GM12864 (cell line): ENCODE data around the gene CSNK2A1.
"Not testable (repeated sequence)": the region's sequence is repeated elsewhere in the genome, so short reads cannot be mapped to it uniquely, and the experiment has no call there.

Source experiments
- DNase-seq: peaks from one replicate; pipeline ENCODE4 v3.0.0-alpha.2; 2011; ENCODE audit warnings: low read depth
- H3K4me3 ChIP-seq: 2 replicates; pipeline ENCODE4 v1.5.1; 2011; ENCODE audit warnings: mild to moderate bottlenecking, low read depth, low read length, control low read depth
- TF ChIP-seq, protein P1 (sequence below): IDR thresholded peaks from 2 replicates; pipeline ENCODE4 v1.5.1; 2011; ENCODE audit warnings: low read depth, mild to moderate bottlenecking, moderate library complexity, low read length, control low read depth, inconsistent platforms; ENCODE audit errors: missing control alignments

Gene CSNK2A1

GRCh38 chr20:478010-478948 is 65.3 kb downstream of the CSNK2A1 start:
- DNase-seq, result no peak
- H3K4me3 ChIP-seq, result no peak overlapping the region
- TF ChIP-seq, protein P1, sequence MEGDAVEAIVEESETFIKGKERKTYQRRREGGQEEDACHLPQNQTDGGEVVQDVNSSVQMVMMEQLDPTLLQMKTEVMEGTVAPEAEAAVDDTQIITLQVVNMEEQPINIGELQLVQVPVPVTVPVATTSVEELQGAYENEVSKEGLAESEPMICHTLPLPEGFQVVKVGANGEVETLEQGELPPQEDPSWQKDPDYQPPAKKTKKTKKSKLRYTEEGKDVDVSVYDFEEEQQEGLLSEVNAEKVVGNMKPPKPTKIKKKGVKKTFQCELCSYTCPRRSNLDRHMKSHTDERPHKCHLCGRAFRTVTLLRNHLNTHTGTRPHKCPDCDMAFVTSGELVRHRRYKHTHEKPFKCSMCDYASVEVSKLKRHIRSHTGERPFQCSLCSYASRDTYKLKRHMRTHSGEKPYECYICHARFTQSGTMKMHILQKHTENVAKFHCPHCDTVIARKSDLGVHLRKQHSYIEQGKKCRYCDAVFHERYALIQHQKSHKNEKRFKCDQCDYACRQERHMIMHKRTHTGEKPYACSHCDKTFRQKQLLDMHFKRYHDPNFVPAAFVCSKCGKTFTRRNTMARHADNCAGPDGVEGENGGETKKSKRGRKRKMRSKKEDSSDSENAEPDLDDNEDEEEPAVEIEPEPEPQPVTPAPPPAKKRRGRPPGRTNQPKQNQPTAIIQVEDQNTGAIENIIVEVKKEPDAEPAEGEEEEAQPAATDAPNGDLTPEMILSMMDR, result no peak

- H3K4me3 ChIP-seq, DNase-seq: not testable (repeated sequence)
These were observed 66.9 kb downstream of the CSNK2A1 start for GRCh38 chr20:476561-477249.

DNA sequence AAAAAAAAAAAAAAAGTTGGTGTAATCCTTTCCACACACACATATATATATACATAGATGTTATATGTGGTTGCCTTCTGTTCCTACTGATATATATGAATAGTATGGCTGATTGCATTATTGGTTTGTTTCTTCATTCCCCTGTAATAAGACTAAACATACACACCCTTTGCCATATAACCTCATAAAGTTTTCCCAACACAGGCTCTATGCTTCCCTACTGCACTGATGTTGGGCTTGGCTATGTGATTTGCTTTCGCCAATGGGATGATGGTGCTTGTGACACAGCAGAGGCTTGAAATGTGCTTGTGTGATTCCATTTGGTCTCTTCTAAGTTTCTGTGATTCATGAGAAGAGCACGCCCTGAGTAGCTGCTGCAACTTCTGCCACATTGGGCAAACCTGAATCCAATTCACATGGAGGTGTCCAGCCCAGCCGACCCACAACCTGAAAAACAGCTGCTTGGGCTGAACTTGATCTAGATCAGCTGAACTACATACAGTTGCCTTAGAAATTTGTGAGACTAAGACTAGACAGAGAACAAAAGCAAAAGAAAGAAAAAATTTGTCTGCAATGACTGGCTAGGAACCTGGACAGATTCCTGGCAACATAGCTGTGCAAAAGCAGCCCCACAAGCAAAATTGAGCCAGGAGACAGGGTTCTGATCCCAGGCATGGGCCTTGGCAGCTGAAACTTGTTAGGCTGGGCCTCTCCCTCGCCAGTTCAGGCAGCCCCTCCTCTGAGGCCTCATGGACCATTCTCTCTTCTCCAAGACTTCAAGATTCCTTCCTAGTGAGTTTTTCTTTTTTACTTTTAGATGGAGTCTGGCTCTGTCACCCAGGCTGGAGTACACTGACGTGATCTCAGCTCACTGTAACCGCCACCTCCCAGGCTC is 67.9 kb downstream of the CSNK2A1 start:
- DNase-seq, result no peak
- TF ChIP-seq, protein P1, result no peak
- H3K4me3 ChIP-seq, result no peak overlapping the region

DNA sequence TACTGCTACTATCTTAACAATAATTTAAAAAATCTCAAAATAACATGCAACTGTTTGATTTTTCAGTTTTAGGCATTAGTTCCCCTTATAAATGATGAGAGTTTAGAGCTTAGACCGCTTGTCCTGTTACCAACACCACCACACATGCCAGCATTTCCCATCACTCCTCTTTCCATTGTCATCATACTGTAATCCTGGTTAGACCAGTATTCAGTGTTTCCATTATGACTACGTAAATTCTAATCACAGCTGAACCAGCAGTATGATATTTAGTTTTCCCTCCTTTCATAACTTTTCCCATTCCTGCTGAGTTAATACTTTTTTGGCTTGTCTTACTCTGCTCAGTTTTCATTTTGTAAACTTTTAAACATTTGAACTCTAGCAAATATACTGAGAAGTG is 69.0 kb downstream of the CSNK2A1 start:
- DNase-seq, result no peak
- H3K4me3 ChIP-seq, result no peak overlapping the region
- TF ChIP-seq, protein P1, result no peak

DNA sequence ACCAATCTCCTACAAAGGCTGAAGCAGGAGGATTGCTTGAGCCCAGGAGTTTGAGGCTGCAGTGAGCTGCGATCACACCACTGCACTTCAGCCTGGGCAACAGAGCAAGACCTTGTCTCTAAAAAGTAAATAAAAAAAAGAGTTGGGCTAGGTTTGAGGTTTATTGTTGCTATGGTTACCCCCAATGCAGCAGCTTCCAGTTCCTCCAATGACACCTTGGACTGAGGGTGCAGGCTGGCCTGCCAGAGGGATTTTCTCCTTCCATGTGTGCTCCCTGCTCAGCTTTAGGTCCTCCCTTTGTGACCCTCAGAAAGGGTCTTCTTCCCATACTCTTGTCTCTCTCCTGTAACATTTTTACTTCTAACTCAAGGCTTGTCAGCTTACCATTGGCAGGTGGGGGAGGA is 70.7 kb downstream of the CSNK2A1 start:
- H3K4me3 ChIP-seq, result no peak overlapping the region
- TF ChIP-seq, protein P1, result no peak
- DNase-seq, result no peak

DNA sequence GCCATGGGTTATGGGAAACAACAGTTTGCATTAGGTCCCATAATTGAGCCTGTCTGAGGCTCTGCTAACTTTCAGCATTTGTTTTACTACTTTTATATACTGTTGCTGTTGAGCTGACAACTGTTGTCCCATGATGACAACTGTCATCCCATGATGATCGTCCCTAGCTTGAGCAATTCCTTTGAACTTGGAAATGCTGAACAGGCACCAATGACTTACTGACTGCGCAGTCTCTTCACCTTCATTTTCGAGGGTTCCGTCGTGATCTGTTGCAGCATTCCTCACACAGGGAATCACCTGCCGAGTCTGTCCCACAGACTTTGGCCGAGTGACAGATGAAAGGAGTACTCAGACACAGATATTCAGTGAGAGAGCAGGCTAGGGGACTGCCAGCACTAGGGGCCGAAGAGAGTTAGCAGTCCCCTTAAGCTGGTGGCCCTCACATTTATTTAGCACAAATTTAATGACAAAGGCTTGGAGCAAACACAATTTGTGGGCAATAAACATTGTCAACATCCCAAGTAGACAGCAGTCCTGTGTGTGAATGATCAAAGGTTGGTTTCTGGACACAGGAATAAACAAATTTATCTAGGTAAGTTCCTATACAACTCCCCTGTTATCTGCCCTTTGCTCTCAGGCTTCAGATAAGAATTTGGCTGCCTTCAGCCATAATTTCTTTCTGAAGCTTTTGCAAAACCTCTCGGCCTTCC is 71.3 kb downstream of the CSNK2A1 start:
- no peak overlapping the region for H3K4me3 ChIP-seq
- DNase-seq, result no peak
- TF ChIP-seq, protein P1, result no peak
